IMR-90 (cell line): Measurements from ENCODE around the gene TENT5A. TPM values are rescaled to one million over a fixed set of nuclear protein-coding genes. Genes with fewer than 3 reads are reported as not detected.

Source experiments
- ATAC-seq: fragments of 200-7000 bp; cut with Tn5 transposase; 2 replicates; pipeline ENCODE4 v1.9.1; 2020; ENCODE audit warnings: low read depth, mild to moderate bottlenecking, moderate library complexity
- BruUV-seq: library from RNA; stranded (reverse); fragments of 400-500 nt; replicated peaks from 2 replicates; lab custom pipeline; 2021; lab: Mats Ljungman, UMichigan
- CTCF ChIA-PET: fragments of 300-600 bp; formaldehyde crosslinking; extraction: SDS; loops from one replicate; lab custom pipeline; 2021; ENCODE audit warnings: antibody characterized with exemption; lab: Yijun Ruan, JAX
- POLR2A ChIA-PET: fragments of 300-600 bp; sonication (Branson Sonifier 250); formaldehyde crosslinking; loops from one replicate; lab custom pipeline; 2022; ENCODE audit warnings: antibody characterized with exemption; ENCODE audit not compliant: unreplicated experiment; lab: Charles Lee
- DNase-seq: peaks from one replicate; pipeline ENCODE4 v3.0.0; 2013
- H2AFZ ChIP-seq: replicated peaks from 2 replicates; pipeline ENCODE3; 2013; ENCODE audit warnings: low read length, mild to moderate bottlenecking; ENCODE audit not compliant: poor library complexity
- H2AK5ac ChIP-seq: 2 replicates; pipeline ENCODE4 v1.6.1; 2013; ENCODE audit warnings: low read depth, low read length, inconsistent platforms
- H2AK9ac ChIP-seq: replicated peaks from 2 replicates; pipeline ENCODE3; 2013; ENCODE audit warnings: mild to moderate bottlenecking, low read depth, low read length, moderate library complexity; ENCODE audit not compliant: poor library complexity
- H2BK120ac ChIP-seq: 2 replicates; pipeline ENCODE4 v1.6.1; 2013; ENCODE audit warnings: low read depth, low read length, inconsistent platforms
- H2BK15ac ChIP-seq: 3 replicates; pipeline ENCODE4 v1.6.1; 2013; ENCODE audit warnings: low read depth, low read length, inconsistent platforms
- H2BK20ac ChIP-seq: 2 replicates; pipeline ENCODE4 v1.6.1; 2013; ENCODE audit warnings: low read depth, mild to moderate bottlenecking, inconsistent platforms, low read length, moderate library complexity
- H2BK5ac ChIP-seq: 2 replicates; pipeline ENCODE4 v1.6.1; 2013; ENCODE audit warnings: mild to moderate bottlenecking, low read depth, low read length, inconsistent platforms; ENCODE audit not compliant: poor library complexity, severe bottlenecking
- H3K14ac ChIP-seq: replicated peaks from 2 replicates; pipeline ENCODE4 v1.6.1; 2013; ENCODE audit warnings: low read depth, low read length, inconsistent platforms
- H3K18ac ChIP-seq: 2 replicates; pipeline ENCODE4 v1.6.1; 2013; ENCODE audit warnings: low read depth, low read length, control low read depth
- H3K23ac ChIP-seq: 2 replicates; pipeline ENCODE4 v1.6.1; 2013; ENCODE audit warnings: low read depth, low read length, inconsistent platforms
- H3K27ac ChIP-seq: 2 replicates; pipeline ENCODE4 v1.5.1; 2013; ENCODE audit warnings: mild to moderate bottlenecking, control low read depth, low read length; ENCODE audit not compliant: insufficient read depth
- H3K27me3 ChIP-seq: 2 replicates; pipeline ENCODE4 v1.6.1; 2013; ENCODE audit warnings: low read length; ENCODE audit not compliant: control insufficient read depth, insufficient read depth
- H3K36me3 ChIP-seq: 2 replicates; pipeline ENCODE4 v1.6.1; 2013; ENCODE audit warnings: low read length, mixed read lengths; ENCODE audit not compliant: control insufficient read depth, insufficient read depth
- H3K4ac ChIP-seq: 2 replicates; pipeline ENCODE4 v1.6.1; 2013; ENCODE audit warnings: low read depth, low read length, inconsistent platforms
- H3K4me1 ChIP-seq: 2 replicates; pipeline ENCODE4 v1.6.1; 2013; ENCODE audit warnings: low read length, mixed read lengths; ENCODE audit not compliant: control insufficient read depth, insufficient read depth
- H3K4me2 ChIP-seq: 2 replicates; pipeline ENCODE4 v1.6.1; 2013; ENCODE audit warnings: low read depth, mild to moderate bottlenecking, control low read depth, low read length, moderate library complexity
- H3K4me3 ChIP-seq: 2 replicates; pipeline ENCODE4 v1.5.1; 2013; ENCODE audit warnings: low read depth, mild to moderate bottlenecking, control low read depth, low read length, moderate library complexity; ENCODE audit not compliant: insufficient read depth
- H3K56ac ChIP-seq: 2 replicates; pipeline ENCODE4 v1.6.1; 2013; ENCODE audit warnings: low read length, inconsistent platforms; ENCODE audit not compliant: insufficient read depth; ENCODE audit errors: extremely low read depth
- H3K79me1 ChIP-seq, 2 experiments: 2 replicates each; pipeline ENCODE4 v1.6.1; 2013; ENCODE audit warnings: low read length in 2 of 2, inconsistent platforms in 1 of 2, low read depth in 1 of 2
- H3K9ac ChIP-seq: 2 replicates; pipeline ENCODE4 v1.6.1; 2013; ENCODE audit warnings: low read depth, low read length, control low read depth
- H3K9me1 ChIP-seq: 2 replicates; pipeline ENCODE4 v1.6.1; 2013; ENCODE audit warnings: low read length, inconsistent platforms; ENCODE audit not compliant: insufficient read depth
- H3K9me3 ChIP-seq: 2 replicates; pipeline ENCODE4 v1.6.1; 2013; ENCODE audit warnings: low read length; ENCODE audit not compliant: control insufficient read depth, insufficient read depth
- H4K20me1 ChIP-seq: 2 replicates; pipeline ENCODE4 v1.6.1; 2013; ENCODE audit warnings: low read length, inconsistent platforms; ENCODE audit not compliant: insufficient read depth
- H4K5ac ChIP-seq: 2 replicates; pipeline ENCODE4 v1.6.1; 2013; ENCODE audit warnings: mild to moderate bottlenecking, low read depth, low read length, control low read depth
- H4K8ac ChIP-seq, 2 experiments: 2 replicates each; pipeline ENCODE4 v1.6.1; 2013; ENCODE audit warnings: low read depth in 2 of 2, low read length in 2 of 2, control low read depth in 1 of 2, inconsistent platforms in 1 of 2
- H4K91ac ChIP-seq: 2 replicates; pipeline ENCODE4 v1.6.1; 2013; ENCODE audit warnings: low read depth, low read length, inconsistent platforms; ENCODE audit not compliant: insufficient read depth
- BHLHE40 ChIP-seq: fragments of 150-350 bp; IDR thresholded peaks from 2 replicates; pipeline ENCODE4 v1.6.1; 2016; ENCODE audit warnings: mild to moderate bottlenecking, low read depth, low read length
- CHD1 ChIP-seq: IDR thresholded peaks from 2 replicates; pipeline ENCODE4 v1.6.1; 2012; ENCODE audit warnings: low read depth, low read length, improper control_type of control experiment
- CTCF ChIP-seq: conservative IDR thresholded peaks from 2 replicates; pipeline ENCODE4 v1.5.1; 2012; ENCODE audit warnings: mild to moderate bottlenecking, low read depth, low read length, improper control_type of control experiment
- WGBS, 2 experiments: methylation state at CpG; one replicate each; pipeline versions ENCODE4 v1.1.5 to v1.1.7; 2013; ENCODE audit warnings: missing lambda C conversion rate in 2 of 2; ENCODE audit not compliant: insufficient read length in 1 of 2; ENCODE audit errors: extremely low coverage in 2 of 2; 5-methylcytosine and 5-hydroxymethylcytosine counted together
- dilution Hi-C: fragments of 300-500 bp; cut with HindIII; formaldehyde crosslinking; loops from one replicate; pipeline ENCODE4 v1.14.3; 2018; ENCODE audit warnings: low sequenced_read_pairs; ENCODE audit not compliant: unreplicated experiment
- in situ Hi-C: fragments of 300-500 bp; cut with MboI; formaldehyde crosslinking; loops from 3 replicates; pipeline ENCODE4 v1.14.3; 2019; ENCODE audit warnings: low sequenced_read_pairs, inconsistent platforms, mixed read lengths
- intact Hi-C: fragments of 100-400 bp; cut with micrococcal nuclease; formaldehyde crosslinking; loops from 2 replicates; pipeline ENCODE4 v1.10.0; 2022
- polyA plus RNA-seq, 3 experiments: library from polyadenylated mRNA; depleted of rRNA; stranded (reverse); fragments of >200 nt; gene quantifications; 2 replicates each; pipeline ENCODE4 v1.2.3, GENCODE V29; 2012; ENCODE audit warnings: low replicate concordance in 1 of 3
- total RNA-seq: library from RNA; depleted of rRNA; stranded (reverse); fragments of >200 nt; gene quantifications from 2 replicates; pipeline ENCODE4 v1.2.3, GENCODE V29; 2012

The TENT5A gene
- total and polyA plus RNA-seq, 2 of the 4 experiments (the other 2 are of a cell fraction): 3.5 to 10.8 TPM

DNA sequence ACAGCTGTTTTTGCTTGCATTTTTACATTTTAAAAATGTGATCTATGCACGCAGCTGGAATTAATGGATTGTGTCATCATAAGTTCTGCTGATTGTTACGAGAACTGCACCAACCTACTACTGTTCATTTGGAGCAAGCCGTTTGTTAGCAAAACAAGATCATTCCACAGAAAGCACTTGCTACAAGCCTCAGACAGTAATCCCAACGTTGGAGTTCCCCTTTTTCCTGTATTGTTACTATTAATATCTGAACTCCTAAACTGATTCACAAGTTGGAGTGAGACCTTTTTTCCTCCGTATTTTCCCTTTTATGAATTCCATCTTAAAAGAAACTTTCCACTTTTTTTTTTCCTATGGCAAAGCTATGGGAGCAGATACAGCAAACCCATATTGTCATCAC, 3.5 kb downstream of the TENT5A start:
- no peak overlapping the region for H3K56ac ChIP-seq
- H2AK9ac ChIP-seq: no peak overlapping the region
- dilution Hi-C loops: no loop called here
- no CpG with 5 or more reads among the region's 5 CpGs for WGBS, 2 experiments
- H3K4me2 ChIP-seq: peak overlapping the region; percentile 73; the same call in 1 of the 2 replicates
- TF ChIP-seq CTCF (no peak), BHLHE40 (no peak), CHD1 (no peak)
- intact Hi-C loops: no loop called here
- H3K4me1 ChIP-seq: peaks cover 11% of the 10 kb centered on the region
- in situ Hi-C loops: no loop called here
- H3K4me3 ChIP-seq: no peak overlapping the region
- H3K18ac ChIP-seq: no peak overlapping the region
- POLR2A ChIA-PET: interaction anchor here (0.6 to 0.7 kb wide), 2 partner anchors 27 to 201 kb away, joined by 3 read pairs; no protein-coding TSS in a partner anchor
- no peak overlapping the region for H2AK5ac ChIP-seq
- no peaks in the 10 kb centered on the region for H3K27me3 ChIP-seq
- no peak overlapping the region for H4K5ac ChIP-seq
- no peak overlapping the region for H2BK20ac ChIP-seq
- H2BK5ac ChIP-seq: no peak overlapping the region
- no peak overlapping the region for H3K27ac ChIP-seq
- no peak for DNase-seq
- BruUV-seq: no TSS peak
- H3K36me3 ChIP-seq: peaks cover 16% of the 10 kb centered on the region
- no peak overlapping the region for H3K23ac ChIP-seq
- H3K14ac ChIP-seq: no peak overlapping the region
- peaks cover 20% of the 10 kb centered on the region; the same call in 1 of the 2 replicates for H4K20me1 ChIP-seq
- no peaks in the 10 kb centered on the region for H3K9me3 ChIP-seq
- no peak overlapping the region for H2BK120ac ChIP-seq
- CTCF ChIA-PET: interaction anchor here (0.6 kb wide), 2 partner anchors 18 to 414 kb away, joined by 3 to 4 read pairs; no protein-coding TSS in a partner anchor
- no peak overlapping the region for H3K4ac ChIP-seq
- no peak overlapping the region for H2BK15ac ChIP-seq
- no peak for ATAC-seq
- H3K9me1 ChIP-seq: peaks cover 7% of the 10 kb centered on the region
- no peak overlapping the region for H4K91ac ChIP-seq
- H2AFZ ChIP-seq: no peak overlapping the region
- no peak overlapping the region for H3K9ac ChIP-seq
- peaks cover 18 to 54% of the 10 kb centered on the region in 2 experiments for H3K79me1 ChIP-seq
- no peak overlapping the region for H4K8ac ChIP-seq
